H1 (cell line): ENCODE results near the gene CEMP1. TPM values are rescaled to one million over a fixed set of nuclear protein-coding genes. Genes with fewer than 3 reads are reported as not detected.
A peak's percentile ranks its signal among the peaks of the same experiment; 100 is the strongest.

ENCODE experiments used
- ASH2L ChIP-seq: fragments of 200-600, 300-600 bp; sonication (generic); IDR thresholded peaks from one replicate; pipeline ENCODE4 v1.7.1; 2017; ENCODE audit warnings: low read length
- BACH1 ChIP-seq: IDR thresholded peaks from 2 replicates; pipeline ENCODE4 v1.6.1; 2012; ENCODE audit warnings: low read length, improper control_type of control experiment
- CEBPB ChIP-seq: IDR thresholded peaks from 2 replicates; pipeline ENCODE4 v1.6.1; 2012; ENCODE audit warnings: low read depth, low read length
- CHD2 ChIP-seq: IDR thresholded peaks from 2 replicates; pipeline ENCODE4 v1.6.1; 2012; ENCODE audit warnings: low read length, improper control_type of control experiment
- CHD7 ChIP-seq: fragments of 300-600 bp; sonication (generic); IDR thresholded peaks from 2 replicates; pipeline ENCODE4 v1.7.1; 2012; ENCODE audit warnings: low read length, moderate library complexity, mild to moderate bottlenecking, inconsistent platforms; ENCODE audit not compliant: insufficient replicate concordance
- RXRA ChIP-seq: IDR thresholded peaks from 2 replicates; pipeline ENCODE4 v1.6.1; 2011; ENCODE audit warnings: low read depth, mild to moderate bottlenecking, low read length, moderate library complexity; ENCODE audit not compliant: insufficient read depth
- polyA plus RNA-seq, 7 experiments: library from polyadenylated mRNA; depleted of rRNA in 3 of 7; stranded (reverse) in 5 of 7; unstranded in 2 of 7; fragments of >200 nt in 5 of 7; fragments of 200-250 nt in 2 of 7; gene quantifications; 1 replicate in 5 of 7; 2 replicates in 1 of 7; 4 replicates in 1 of 7; pipeline versions ENCODE4 v1.2.1 to v1.2.3, GENCODE V29; 2011 to 2013; ENCODE audit warnings: missing spikeins in 2 of 7, mixed read lengths in 2 of 7
- total RNA-seq: library from RNA; stranded (reverse); fragmentation: NEBNext Ultra II Directional; extraction: Animal tissue kit (Norgen Biotek cat#: 25700); gene quantifications from 2 replicates; pipeline ENCODE4 v1.2.1, GENCODE V29; 2021

Gene CEMP1
- total and polyA plus RNA-seq, 2 of the 8 experiments (the other 6 are each of a cell fraction or from before 2014, with no cell fraction given) = not detected

- TF ChIP-seq CHD7 (no peak), BACH1 (no peak), CHD2 (peak; percentile 79), RXRA (no peak), ASH2L (no peak), CEBPB (no peak)
- TF ChIP-seq, all 59 proteins: peak for 23
Measured at GRCh38 chr16:2520097-2520783, 11.0 kb downstream of the CEMP1 start, which contains the start of gene AMDHD2 (continued).
